ENCODE results near the gene HAX1. TPM values are rescaled to one million over a fixed set of nuclear protein-coding genes. Genes with fewer than 3 reads are reported as not detected.
A peak's percentile ranks its signal among the peaks of the same experiment; 100 is the strongest.

HAX1 gene
- total RNA-seq, 3 donors from 2014 or later = 108 to 125 (median 120) TPM

DNA sequence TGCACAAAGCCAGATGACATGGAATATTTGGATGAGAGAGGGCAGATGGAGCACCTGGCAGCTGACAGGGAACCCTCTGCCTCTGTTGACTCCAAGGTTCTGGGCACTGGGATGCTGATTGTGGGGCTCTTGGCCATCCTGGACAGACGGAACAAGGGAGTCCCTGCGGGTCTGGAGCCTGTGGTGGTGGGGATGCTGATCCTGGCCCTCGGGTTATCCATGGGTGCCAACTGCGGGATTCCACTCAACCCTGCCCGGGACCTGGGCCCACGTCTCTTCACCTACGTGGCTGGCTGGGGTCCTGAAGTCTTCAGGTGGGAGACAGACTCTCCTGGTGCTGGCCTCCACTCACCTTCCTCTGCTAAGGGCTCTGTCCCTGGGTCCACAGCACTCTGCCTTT lies 51.1 kb downstream of the HAX1 start:
- Histone ChIP-seq H3K9me3 (no peaks in the 10 kb centered on the region), H3K27ac (no peak overlapping the region), H3K36me3 (no peaks in the 10 kb centered on the region), H3K27me3 (peaks cover 0 to 5% of the 10 kb centered on the region in 2 donors), H3K4me3 (no peak overlapping the region), H3K4me1 (peaks cover 0 to 20% of the 10 kb centered on the region in 2 donors)
- DNase-seq (ENCODE audit: low spot score in 2 of 2) = no peak
- TF ChIP-seq POLR2AphosphoS5 (IDR thresholded peaks at IDR 0.05) (no peak), POLR2A (IDR thresholded peaks at IDR 0.05) (no peak)
- TF ChIP-seq, protein P1, sequence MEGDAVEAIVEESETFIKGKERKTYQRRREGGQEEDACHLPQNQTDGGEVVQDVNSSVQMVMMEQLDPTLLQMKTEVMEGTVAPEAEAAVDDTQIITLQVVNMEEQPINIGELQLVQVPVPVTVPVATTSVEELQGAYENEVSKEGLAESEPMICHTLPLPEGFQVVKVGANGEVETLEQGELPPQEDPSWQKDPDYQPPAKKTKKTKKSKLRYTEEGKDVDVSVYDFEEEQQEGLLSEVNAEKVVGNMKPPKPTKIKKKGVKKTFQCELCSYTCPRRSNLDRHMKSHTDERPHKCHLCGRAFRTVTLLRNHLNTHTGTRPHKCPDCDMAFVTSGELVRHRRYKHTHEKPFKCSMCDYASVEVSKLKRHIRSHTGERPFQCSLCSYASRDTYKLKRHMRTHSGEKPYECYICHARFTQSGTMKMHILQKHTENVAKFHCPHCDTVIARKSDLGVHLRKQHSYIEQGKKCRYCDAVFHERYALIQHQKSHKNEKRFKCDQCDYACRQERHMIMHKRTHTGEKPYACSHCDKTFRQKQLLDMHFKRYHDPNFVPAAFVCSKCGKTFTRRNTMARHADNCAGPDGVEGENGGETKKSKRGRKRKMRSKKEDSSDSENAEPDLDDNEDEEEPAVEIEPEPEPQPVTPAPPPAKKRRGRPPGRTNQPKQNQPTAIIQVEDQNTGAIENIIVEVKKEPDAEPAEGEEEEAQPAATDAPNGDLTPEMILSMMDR (IDR thresholded peaks at IDR 0.05) = no peak
- intact Hi-C loops (cut with DNase I; ENCODE audit: low total_unique reads) = no loop called here

DNA sequence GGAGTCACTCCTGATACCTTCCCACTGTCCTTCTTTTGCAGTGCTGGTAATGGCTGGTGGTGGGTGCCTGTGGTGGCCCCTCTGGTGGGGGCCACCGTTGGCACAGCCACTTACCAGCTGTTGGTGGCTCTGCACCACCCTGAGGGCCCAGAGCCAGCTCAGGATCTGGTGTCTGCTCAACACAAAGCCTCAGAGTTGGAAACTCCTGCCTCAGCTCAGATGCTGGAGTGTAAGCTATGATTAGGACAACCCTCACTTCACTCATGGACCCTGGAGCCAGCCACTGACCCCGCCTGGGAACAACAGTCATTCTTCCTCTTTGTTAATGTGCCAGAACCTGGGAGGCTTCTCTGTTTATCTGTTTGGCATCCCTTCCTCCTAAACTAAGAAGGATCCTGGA lies 51.8 kb downstream of the HAX1 start:
- H3K36me3 ChIP-seq = no peaks in the 10 kb centered on the region
- TF ChIP-seq, protein P1 (IDR thresholded peaks at IDR 0.05) = no peak
- no peak for TF ChIP-seq POLR2A (IDR thresholded peaks at IDR 0.05)
- H3K9me3 ChIP-seq = no peaks in the 10 kb centered on the region
- no peak for DNase-seq (ENCODE audit: low spot score in 2 of 2)
- peak overlapping the region in 2 of 3 donors; percentile 74 to 79 for H3K4me3 ChIP-seq
- H3K4me1 ChIP-seq = peaks cover 0 to 20% of the 10 kb centered on the region in 2 donors
- peak overlapping the region in 1 of 2 donors; percentile 83 for H3K27ac ChIP-seq
- intact Hi-C loops (cut with DNase I; ENCODE audit: low total_unique reads) = no loop called here
- peaks cover 0 to 2% of the 10 kb centered on the region in 2 donors for H3K27me3 ChIP-seq

DNA sequence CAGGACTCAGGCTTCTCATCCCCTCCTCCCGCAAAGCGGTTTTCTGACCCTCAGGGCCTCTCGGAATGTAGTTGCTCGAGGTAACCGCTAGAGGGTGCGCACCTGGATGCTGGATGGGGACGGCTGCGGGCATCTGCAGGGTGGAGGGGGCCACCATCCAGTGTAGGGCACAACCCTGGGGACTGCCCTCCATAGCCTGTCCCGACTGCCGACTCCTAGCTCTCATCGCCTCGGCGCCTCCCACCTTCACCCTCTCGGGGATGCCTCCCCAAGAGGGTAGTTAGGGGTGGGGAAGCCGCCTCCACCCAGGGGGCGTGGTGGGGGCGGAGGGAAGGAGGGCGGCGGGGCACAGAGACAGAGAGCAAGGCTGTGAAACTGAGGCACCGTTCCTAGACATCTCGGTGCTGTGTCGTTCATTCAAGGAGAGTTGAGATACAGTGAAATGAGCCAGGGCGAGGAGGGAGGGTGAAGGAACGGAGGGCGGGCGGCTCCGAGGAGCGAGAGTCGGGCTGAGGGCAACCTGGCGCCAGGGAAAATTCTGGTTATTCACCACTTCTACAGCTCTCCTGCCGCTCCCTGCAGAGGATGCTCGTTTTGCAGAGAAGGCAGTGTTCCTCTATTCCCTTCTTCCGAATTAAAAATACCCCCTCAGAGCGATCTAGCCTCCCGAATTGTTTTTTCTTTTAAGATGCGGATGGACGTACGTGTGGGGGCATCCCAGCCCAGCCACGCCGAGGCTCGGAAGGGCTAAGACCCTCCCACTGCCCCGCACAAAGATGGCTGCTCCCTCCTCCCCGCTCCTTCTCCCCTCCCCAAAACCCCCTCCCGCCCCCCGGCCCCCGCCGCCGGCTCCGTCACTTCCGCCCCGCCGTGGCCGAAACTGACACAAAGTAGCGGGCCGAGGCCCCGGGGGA lies 52.5 kb downstream of the HAX1 start, which contains the start of gene ATP8B2:
Gene ATP8B2, plus strand, starts transcription at position 857 of the 914 bp plus-strand sequence. CDS start 2,617 bp downstream, outside the sequence.
- Histone ChIP-seq H3K4me3 (peak within 1 kb of the TSS; percentile 68 to 79 (median 74)), H3K9me3 (no peaks in the 10 kb centered on the region), H3K36me3 (no peaks in the 10 kb centered on the region), H3K27ac (peak within 1 kb of the TSS; percentile 83 to 86), H3K27me3 (no peaks in the 10 kb centered on the region), H3K4me1 (peaks cover 0 to 20% of the 10 kb centered on the region in 2 donors)
- peak in 1 of 2 donors; percentile 43 for DNase-seq (ENCODE audit: low spot score in 2 of 2)
- peak in 1 of 3 donors; percentile 31 for TF ChIP-seq POLR2AphosphoS5 (IDR thresholded peaks at IDR 0.05)
- TF ChIP-seq, protein P1 (IDR thresholded peaks at IDR 0.05) = peak; percentile 74 to 84 (median 82)
- TF ChIP-seq POLR2A (IDR thresholded peaks at IDR 0.05) = no peak
- intact Hi-C loops (cut with DNase I; ENCODE audit: low total_unique reads) = no loop called here

Other genes with a start within 250 kb of the HAX1 start
- under 1 TPM in 1 of 3 donors, not detected in 2; under 0.01 TPM for gene NUP210L, start 117.6 kb upstream of the HAX1 start, total RNA-seq
- gene TPM3, start 80.5 kb upstream of the HAX1 start, total RNA-seq = 100 to 1,000 TPM; 236 to 302 (median 245) TPM
- not detected for gene CFAP141, start 66.3 kb upstream of the HAX1 start, total RNA-seq
- 10 to 100 TPM; 64.8 to 79.3 (median 70.1) TPM for gene UBAP2L, start 51.7 kb upstream of the HAX1 start, total RNA-seq
- under 1 TPM in 1 of 3 donors, not detected in 2; 0.44 TPM for gene AQP10, start 48.5 kb downstream of the HAX1 start, total RNA-seq
- 10 to 100 TPM; 34.5 to 64.8 (median 61.3) TPM for gene ATP8B2, start 52.9 kb downstream of the HAX1 start, total RNA-seq
- 10 to 100 TPM; 23.6 to 26.8 (median 24.0) TPM for gene IL6R, start 132.7 kb downstream of the HAX1 start, total RNA-seq
- gene TDRD10, start 229.6 kb downstream of the HAX1 start, total RNA-seq = 1 to 10 TPM; 2.9 to 5.6 (median 5.6) TPM
- 10 to 100 TPM in 2 of 3 donors, 1 to 10 TPM in 1; 6.3 to 21.3 (median 21.3) TPM for gene SHE, start 229.8 kb downstream of the HAX1 start, total RNA-seq